ENCODE measurements around the gene OR6P1.

OR6P1 gene

GRCh38 chr1:158604968-158605367, 34.6 kb upstream of the OR6P1 start, which contains the start of gene OR10Z1:
TSS of gene OR10Z1 (plus strand) at chr1:158605268. CDS start at chr1:158606439, 1,171 bp downstream.
- no peak within 1 kb of the TSS for H3K4ac ChIP-seq (ENCODE audit: low read length)
- DNase-seq (ENCODE audit: low spot score): no peak

DNA sequence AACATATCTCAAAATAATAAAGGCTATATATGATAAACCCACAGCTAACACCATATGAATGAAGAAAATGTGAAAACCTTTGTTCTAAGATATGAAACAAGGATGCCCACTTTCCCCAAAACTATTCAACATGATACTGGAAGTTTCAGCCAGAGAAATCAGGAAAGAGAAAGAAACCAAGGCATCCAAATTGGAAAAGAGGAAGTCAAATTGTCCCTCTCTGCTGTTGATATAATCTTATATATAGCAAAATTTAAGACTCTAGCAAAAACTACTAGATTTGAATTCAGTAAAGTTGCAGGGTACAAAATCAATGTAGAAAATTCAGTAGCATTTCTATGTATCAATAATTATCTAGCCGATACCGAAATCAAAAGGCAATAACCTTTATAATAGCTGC, 30.4 kb upstream of the OR6P1 start:
- Histone ChIP-seq H4K91ac (ENCODE audit: low read depth, low read length, poor library complexity) (no peak overlapping the region), H3K27ac (replicated peaks; ENCODE audit: low read length) (no peak overlapping the region), H2BK12ac (ENCODE audit: low read length) (no peak overlapping the region), H3K4me3 (ENCODE audit: low read length in 2 of 2) (no peak overlapping the region), H3K14ac (ENCODE audit: low read length) (no peak overlapping the region), H3K23ac (ENCODE audit: low read depth, low read length, poor library complexity) (no peak overlapping the region), H3K4me1 (ENCODE audit: control insufficient read depth in 2 of 2, insufficient read depth in 1 of 2, low read depth in 1 of 2, low read length in 2 of 2) (no peaks in the 10 kb centered on the region), H3K9me3 (replicated peaks in 1 of 2; ENCODE audit: control insufficient read depth in 2 of 2, insufficient read depth in 1 of 2, low read depth in 1 of 2, low read length in 2 of 2) (peaks cover 0 to 8% of the 10 kb centered on the region in 2 donors), H2BK120ac (ENCODE audit: low read depth, low read length) (no peak overlapping the region), H4K8ac (ENCODE audit: low read depth, low read length) (no peak overlapping the region), H2BK15ac (ENCODE audit: low read length) (no peak overlapping the region), H2AK5ac (ENCODE audit: low read depth, low read length) (no peak overlapping the region), H3K4me2 (ENCODE audit: insufficient read depth, low read length, poor library complexity, severe bottlenecking) (no peak overlapping the region), H3K79me1 (ENCODE audit: low read depth, low read length) (no peaks in the 10 kb centered on the region), H3K4ac (ENCODE audit: low read length) (no peak overlapping the region), H2AFZ (ENCODE audit: low read length) (no peak overlapping the region), H3K27me3 (ENCODE audit: control insufficient read depth in 3 of 3, insufficient read depth in 3 of 3, low read depth in 1 of 3, low read length in 3 of 3) (no peaks in the 10 kb centered on the region), H3K9ac (ENCODE audit: low read depth, low read length, poor library complexity) (no peak overlapping the region), H3K18ac (ENCODE audit: low read length) (no peak overlapping the region), H2BK5ac (ENCODE audit: low read length) (no peak overlapping the region), H3K36me3 (replicated peaks in 1 of 2; ENCODE audit: control insufficient read depth in 2 of 2, insufficient read depth in 2 of 2, low read length in 2 of 2) (no peaks in the 10 kb centered on the region)
- WGBS, 2 donors (ENCODE audit: extremely low coverage in 2 of 2, insufficient read length in 2 of 2, insufficient replicate concordance in 1 of 2): no CpG with 5 or more reads among the region's 2 CpGs
- no peak for DNase-seq (ENCODE audit: low spot score)

More at GRCh38 chr1:158604968-158605367, 34.6 kb upstream of the OR6P1 start, which contains the start of gene OR10Z1:
- Histone ChIP-seq H3K4me3 (ENCODE audit: low read length in 2 of 2) (no peak within 1 kb of the TSS), H3K14ac (ENCODE audit: low read length) (no peak within 1 kb of the TSS), H3K36me3 (replicated peaks in 1 of 2; ENCODE audit: control insufficient read depth in 2 of 2, insufficient read depth in 2 of 2, low read length in 2 of 2) (no peaks in the 10 kb centered on the region), H4K8ac (ENCODE audit: low read depth, low read length) (no peak within 1 kb of the TSS), H3K27me3 (ENCODE audit: control insufficient read depth in 3 of 3, insufficient read depth in 3 of 3, low read depth in 1 of 3, low read length in 3 of 3) (no peaks in the 10 kb centered on the region), H2AK5ac (ENCODE audit: low read depth, low read length) (no peak within 1 kb of the TSS), H3K9ac (ENCODE audit: low read depth, low read length, poor library complexity) (no peak within 1 kb of the TSS), H3K9me3 (replicated peaks in 1 of 2; ENCODE audit: control insufficient read depth in 2 of 2, insufficient read depth in 1 of 2, low read depth in 1 of 2, low read length in 2 of 2) (peaks cover 0 to 2% of the 10 kb centered on the region in 2 donors), H3K23ac (ENCODE audit: low read depth, low read length, poor library complexity) (no peak within 1 kb of the TSS), H2AFZ (ENCODE audit: low read length) (no peak within 1 kb of the TSS), H2BK12ac (ENCODE audit: low read length) (no peak within 1 kb of the TSS), H3K4me2 (ENCODE audit: insufficient read depth, low read length, poor library complexity, severe bottlenecking) (no peak within 1 kb of the TSS), H2BK15ac (ENCODE audit: low read length) (no peak within 1 kb of the TSS), H3K4me1 (ENCODE audit: control insufficient read depth in 2 of 2, insufficient read depth in 1 of 2, low read depth in 1 of 2, low read length in 2 of 2) (peaks cover 0 to 2% of the 10 kb centered on the region in 2 donors), H3K18ac (ENCODE audit: low read length) (no peak within 1 kb of the TSS), H2BK5ac (ENCODE audit: low read length) (no peak within 1 kb of the TSS), H2BK120ac (ENCODE audit: low read depth, low read length) (no peak within 1 kb of the TSS), H3K79me1 (ENCODE audit: low read depth, low read length) (no peaks in the 10 kb centered on the region), H4K91ac (ENCODE audit: low read depth, low read length, poor library complexity) (no peak within 1 kb of the TSS), H3K27ac (replicated peaks; ENCODE audit: low read length) (no peak within 1 kb of the TSS)
- no CpG with 5 or more reads among the region's 1 CpG for WGBS, 2 donors (ENCODE audit: extremely low coverage in 2 of 2, insufficient read length in 2 of 2, insufficient replicate concordance in 1 of 2)

- Histone ChIP-seq H2BK5ac (ENCODE audit: low read length) (no peak overlapping the region), H3K27me3 (ENCODE audit: control insufficient read depth in 3 of 3, insufficient read depth in 3 of 3, low read depth in 1 of 3, low read length in 3 of 3) (no peaks in the 10 kb centered on the region), H4K91ac (ENCODE audit: low read depth, low read length, poor library complexity) (no peak overlapping the region), H2BK15ac (ENCODE audit: low read length) (no peak overlapping the region), H3K18ac (ENCODE audit: low read length) (no peak overlapping the region), H3K9ac (ENCODE audit: low read depth, low read length, poor library complexity) (no peak overlapping the region), H4K8ac (ENCODE audit: low read depth, low read length) (no peak overlapping the region), H2AK5ac (ENCODE audit: low read depth, low read length) (no peak overlapping the region), H3K4me1 (ENCODE audit: control insufficient read depth in 2 of 2, insufficient read depth in 1 of 2, low read depth in 1 of 2, low read length in 2 of 2) (no peaks in the 10 kb centered on the region), H2BK120ac (ENCODE audit: low read depth, low read length) (no peak overlapping the region), H3K36me3 (replicated peaks in 1 of 2; ENCODE audit: control insufficient read depth in 2 of 2, insufficient read depth in 2 of 2, low read length in 2 of 2) (no peaks in the 10 kb centered on the region), H2BK12ac (ENCODE audit: low read length) (no peak overlapping the region), H2AFZ (ENCODE audit: low read length) (no peak overlapping the region), H3K27ac (replicated peaks; ENCODE audit: low read length) (no peak overlapping the region), H3K79me1 (ENCODE audit: low read depth, low read length) (no peaks in the 10 kb centered on the region), H3K4me3 (ENCODE audit: low read length in 2 of 2) (no peak overlapping the region), H3K23ac (ENCODE audit: low read depth, low read length, poor library complexity) (no peak overlapping the region), H3K9me3 (replicated peaks in 1 of 2; ENCODE audit: control insufficient read depth in 2 of 2, insufficient read depth in 1 of 2, low read depth in 1 of 2, low read length in 2 of 2) (peaks cover 0 to 5% of the 10 kb centered on the region in 2 donors), H3K14ac (ENCODE audit: low read length) (no peak overlapping the region), H3K4ac (ENCODE audit: low read length) (no peak overlapping the region), H3K4me2 (ENCODE audit: insufficient read depth, low read length, poor library complexity, severe bottlenecking) (no peak overlapping the region)
- WGBS, 2 donors (ENCODE audit: extremely low coverage in 2 of 2, insufficient read length in 2 of 2, insufficient replicate concordance in 1 of 2): no CpG with 5 or more reads among the region's 1 CpG
- DNase-seq (ENCODE audit: low spot score): no peak
Measured at GRCh38 chr1:158586942-158587341, 16.6 kb upstream of the OR6P1 start.

- H2BK15ac ChIP-seq (ENCODE audit: low read length): no peak overlapping the region
- H3K27me3 ChIP-seq (ENCODE audit: control insufficient read depth in 3 of 3, insufficient read depth in 3 of 3, low read depth in 1 of 3, low read length in 3 of 3): no peaks in the 10 kb centered on the region
- no peak overlapping the region for H2BK120ac ChIP-seq (ENCODE audit: low read depth, low read length)
- H3K23ac ChIP-seq (ENCODE audit: low read depth, low read length, poor library complexity): no peak overlapping the region
- H3K4me3 ChIP-seq (ENCODE audit: low read length in 2 of 2): no peak overlapping the region
- peaks cover 0 to 5% of the 10 kb centered on the region in 2 donors for H3K9me3 ChIP-seq (replicated peaks in 1 of 2; ENCODE audit: control insufficient read depth in 2 of 2, insufficient read depth in 1 of 2, low read depth in 1 of 2, low read length in 2 of 2)
- H4K8ac ChIP-seq (ENCODE audit: low read depth, low read length): no peak overlapping the region
- H3K4ac ChIP-seq (ENCODE audit: low read length): no peak overlapping the region
- H3K27ac ChIP-seq (replicated peaks; ENCODE audit: low read length): no peak overlapping the region
- no peak overlapping the region for H2AFZ ChIP-seq (ENCODE audit: low read length)
- H3K14ac ChIP-seq (ENCODE audit: low read length): no peak overlapping the region
- H2BK5ac ChIP-seq (ENCODE audit: low read length): no peak overlapping the region
- no peaks in the 10 kb centered on the region for H3K79me1 ChIP-seq (ENCODE audit: low read depth, low read length)
- H2AK5ac ChIP-seq (ENCODE audit: low read depth, low read length): no peak overlapping the region
- no peaks in the 10 kb centered on the region for H3K36me3 ChIP-seq (replicated peaks in 1 of 2; ENCODE audit: control insufficient read depth in 2 of 2, insufficient read depth in 2 of 2, low read length in 2 of 2)
- no peaks in the 10 kb centered on the region for H3K4me1 ChIP-seq (ENCODE audit: control insufficient read depth in 2 of 2, insufficient read depth in 1 of 2, low read depth in 1 of 2, low read length in 2 of 2)
- no peak overlapping the region for H3K4me2 ChIP-seq (ENCODE audit: insufficient read depth, low read length, poor library complexity, severe bottlenecking)
- H4K91ac ChIP-seq (ENCODE audit: low read depth, low read length, poor library complexity): no peak overlapping the region
- no peak overlapping the region for H3K9ac ChIP-seq (ENCODE audit: low read depth, low read length, poor library complexity)
- no peak for DNase-seq (ENCODE audit: low spot score)
- no CpG with 5 or more reads among the region's 4 CpGs for WGBS, 2 donors (ENCODE audit: extremely low coverage in 2 of 2, insufficient read length in 2 of 2, insufficient replicate concordance in 1 of 2)
- H3K18ac ChIP-seq (ENCODE audit: low read length): no peak overlapping the region
- no peak overlapping the region for H2BK12ac ChIP-seq (ENCODE audit: low read length)
Measured at GRCh38 chr1:158583962-158584361, 13.6 kb upstream of the OR6P1 start.
